Testis (tissue), 2 donors: ENCODE results near the gene ZDHHC19.

Source experiments
- CTCF ChIP-seq, 3 experiments: fragments of 450-650 bp in 2 of 3; fragments of 200-600 bp in 1 of 3; sonication (generic) in 1 of 3; IDR thresholded peaks; one replicate each; pipeline ENCODE4 v1.5.1; 2016 to 2019; ENCODE audit warnings: antibody characterized with exemption in 3 of 3, mild to moderate bottlenecking in 2 of 3, moderate library complexity in 1 of 3
- POLR2A ChIP-seq: fragments of 450-650 bp; IDR thresholded peaks from one replicate; pipeline ENCODE4 v1.6.1; 2017; ENCODE audit warnings: antibody characterized with exemption, mild to moderate bottlenecking, moderate library complexity

GRCh38 chr3:196163666-196164493, 47.3 kb downstream of the ZDHHC19 start:
- TF ChIP-seq POLR2A: no peak
- TF ChIP-seq CTCF (IDR thresholded peaks at IDR 0.05): no peak
